ENCODE data around the gene SERPINE3.

- TF ChIP-seq CTCF (IDR thresholded peaks at IDR 0.05; ENCODE audit: borderline replicate concordance, extremely low read depth, low read length, poor library complexity, severe bottlenecking) (no peak), EZH2 (IDR thresholded peaks at IDR 0.05; ENCODE audit: borderline replicate concordance, low read depth, low read length, severe bottlenecking) (no peak)
Observed at GRCh38 chr13:51292000-51292565, 47.4 kb upstream of the SERPINE3 start.
